SH-SY5Y (cell line): ENCODE data around the gene LY6G6D.

Source experiments
- GATA2 ChIP-seq: IDR thresholded peaks from 2 replicates; pipeline ENCODE4 v1.6.1; 2011; ENCODE audit warnings: mild to moderate bottlenecking, low read depth, low read length
- GATA3 ChIP-seq: IDR thresholded peaks from 2 replicates; pipeline ENCODE4 v1.6.1; 2011; ENCODE audit warnings: low read depth, mild to moderate bottlenecking, low read length, moderate library complexity

The LY6G6D gene

DNA sequence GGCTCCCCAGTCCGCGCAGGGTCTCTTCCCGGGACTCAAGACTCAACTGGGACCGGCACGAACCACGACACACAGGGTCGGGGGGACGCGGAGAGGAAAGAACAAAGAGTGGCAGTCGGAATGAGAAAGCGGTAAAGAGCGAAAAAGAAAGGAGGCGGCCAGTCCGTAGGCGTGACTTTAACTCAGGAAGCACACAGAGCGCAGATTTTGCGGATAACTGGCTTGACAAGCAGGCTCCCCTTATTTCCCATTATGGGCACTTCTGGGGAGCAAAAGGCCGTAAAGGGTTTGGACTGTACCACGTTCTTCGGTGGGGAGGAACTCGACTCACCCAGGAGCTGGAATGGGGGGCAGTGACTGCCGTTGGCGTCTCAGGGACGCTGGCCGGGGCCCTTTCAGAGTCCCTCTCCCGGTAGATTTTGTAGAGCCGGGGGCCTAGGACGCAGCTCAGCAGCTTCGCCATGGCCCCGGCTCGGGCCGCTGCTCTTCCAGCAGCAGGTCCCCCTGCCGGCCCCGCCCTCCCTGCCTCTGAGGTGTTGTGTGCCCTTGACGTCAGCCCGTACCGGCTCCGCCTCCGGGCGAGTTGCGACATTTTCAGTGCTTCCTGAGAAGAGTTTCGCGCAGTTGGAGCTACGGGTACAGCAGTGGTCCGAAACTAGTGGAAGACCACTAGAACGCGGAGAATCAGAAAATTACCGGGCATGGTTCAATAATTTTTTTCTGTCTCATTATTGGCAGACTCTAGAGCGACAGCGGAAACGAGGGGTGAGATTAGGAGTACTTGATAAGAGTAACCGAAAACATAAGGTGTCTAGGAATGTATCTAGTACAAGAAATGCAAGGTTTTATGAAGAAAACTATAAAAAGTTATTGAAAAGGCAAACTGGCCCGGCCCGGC, 12.1 kb upstream of the LY6G6D start, which contains the start of gene ABHD16A:
TSS of gene ABHD16A (minus strand) at position 506 of the 898 bp plus-strand sequence. CDS start at position 463, 43 bp downstream.
- TF ChIP-seq GATA2, result peak; percentile 34; the same call in 1 of the 2 replicates
- no peak for TF ChIP-seq GATA3

DNA sequence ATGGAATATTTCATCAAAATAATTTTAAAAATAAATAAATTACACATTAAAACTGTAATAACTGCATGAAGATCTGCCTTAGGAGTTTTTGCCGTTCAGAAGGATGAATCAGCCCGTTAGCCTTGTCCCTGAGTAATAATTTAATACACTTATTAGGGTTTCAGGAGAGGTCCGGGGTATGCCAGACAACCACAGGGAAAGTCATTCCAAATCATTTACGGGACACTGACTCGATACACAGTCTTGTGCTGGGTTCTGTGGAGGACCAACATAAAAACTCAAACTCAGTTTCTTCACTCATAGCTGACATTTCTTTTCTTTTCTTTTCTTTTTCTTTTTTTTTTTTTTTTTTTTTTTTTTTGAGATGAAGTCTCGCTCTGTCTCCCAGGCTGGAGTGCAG, 9.2 kb upstream of the LY6G6D start:
- no peak for TF ChIP-seq GATA3
- TF ChIP-seq GATA2, result no peak

DNA sequence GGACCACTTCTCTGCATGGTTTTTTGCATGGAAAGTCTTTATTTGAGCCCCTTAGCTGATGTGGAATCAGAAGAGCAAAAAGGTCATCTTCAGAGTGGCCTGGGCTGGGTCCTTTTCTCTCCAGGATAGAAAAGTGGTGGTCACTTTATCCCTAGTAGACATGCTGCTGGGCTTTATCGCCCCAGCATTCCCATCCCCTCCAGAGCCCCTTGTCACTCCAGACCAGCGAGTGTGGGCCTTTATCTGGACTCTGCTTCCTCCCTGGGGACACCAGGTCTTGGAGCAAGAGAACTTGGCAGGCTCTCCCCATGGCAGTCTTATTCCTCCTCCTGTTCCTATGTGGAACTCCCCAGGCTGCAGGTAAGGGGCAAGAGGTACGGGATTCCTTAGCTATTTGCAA, 8.5 kb upstream of the LY6G6D start, which contains the start of gene LY6G6F:
TSS of gene LY6G6F (plus strand) at position 268 of the 400 bp plus-strand sequence. CDS start at position 309, 41 bp downstream.
- no peak for TF ChIP-seq GATA2
- no peak for TF ChIP-seq GATA3

DNA sequence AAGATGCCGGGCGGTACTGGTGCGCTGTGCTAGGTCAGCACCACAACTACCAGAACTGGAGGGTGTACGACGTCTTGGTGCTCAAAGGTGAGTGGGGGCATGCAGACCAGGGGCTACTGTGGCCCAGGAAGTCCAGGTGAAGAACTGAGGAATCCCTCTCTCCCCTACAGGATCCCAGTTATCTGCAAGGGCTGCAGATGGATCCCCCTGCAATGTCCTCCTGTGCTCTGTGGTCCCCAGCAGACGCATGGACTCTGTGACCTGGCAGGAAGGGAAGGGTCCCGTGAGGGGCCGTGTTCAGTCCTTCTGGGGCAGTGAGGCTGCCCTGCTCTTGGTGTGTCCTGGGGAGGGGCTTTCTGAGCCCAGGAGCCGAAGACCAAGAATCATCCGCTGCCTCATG, 7.4 kb upstream of the LY6G6D start:
- TF ChIP-seq GATA3, result no peak
- no peak for TF ChIP-seq GATA2

DNA sequence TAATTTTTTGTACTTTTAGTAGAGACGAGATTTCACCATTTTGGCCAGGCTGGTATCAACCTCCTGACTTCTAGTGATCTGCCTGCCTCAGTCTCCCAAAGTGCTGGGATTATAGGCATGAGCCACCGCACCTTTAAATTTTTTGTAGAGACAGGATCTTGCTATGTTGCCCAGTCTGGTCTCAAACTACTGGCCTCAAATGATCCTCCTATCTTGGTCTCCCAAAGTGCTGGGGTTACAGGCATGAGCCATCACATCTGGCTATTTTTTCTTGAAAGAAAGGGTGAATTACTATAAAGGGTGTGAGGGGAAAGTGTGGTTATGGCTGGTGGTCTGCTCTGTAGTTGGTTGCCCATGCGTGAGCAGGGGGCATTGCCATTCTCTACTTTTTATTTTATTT, 6.9 kb upstream of the LY6G6D start:
- no peak for TF ChIP-seq GATA2
- no peak for TF ChIP-seq GATA3

DNA sequence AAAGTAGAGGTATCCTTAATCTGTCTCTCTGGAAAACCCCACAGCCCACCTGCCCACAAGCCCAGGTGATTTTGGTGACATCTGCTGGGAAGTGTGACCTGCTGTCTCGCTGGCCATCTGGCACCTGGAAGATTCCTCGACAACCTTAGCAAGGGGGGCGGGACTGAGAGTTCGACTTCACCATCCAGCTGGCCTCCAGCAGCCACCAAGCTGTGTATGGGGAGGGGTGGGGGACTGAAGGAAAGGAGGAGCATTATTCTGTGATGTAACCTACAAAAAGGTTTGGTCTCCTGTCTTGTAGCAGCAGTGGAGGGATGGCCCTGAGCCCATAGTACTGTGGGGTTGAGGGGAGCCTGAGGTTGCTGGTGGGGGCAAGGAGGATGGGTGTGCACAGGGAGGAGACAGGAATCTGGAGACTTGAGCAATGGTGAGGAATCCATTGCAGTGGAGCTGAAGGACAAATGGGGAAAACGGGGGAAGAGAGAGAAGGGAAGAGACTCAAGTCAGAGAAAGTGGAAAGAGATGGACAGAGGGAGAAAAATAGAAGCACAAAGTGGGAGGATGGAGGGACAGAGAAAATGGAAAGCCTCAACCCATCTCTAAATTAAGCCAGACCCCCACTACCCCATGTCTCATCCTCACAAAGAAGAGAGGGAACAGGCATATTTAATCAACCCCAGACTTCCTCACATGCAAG, 4.5 kb upstream of the LY6G6D start:
- TF ChIP-seq GATA2 (no peak), GATA3 (no peak)

DNA sequence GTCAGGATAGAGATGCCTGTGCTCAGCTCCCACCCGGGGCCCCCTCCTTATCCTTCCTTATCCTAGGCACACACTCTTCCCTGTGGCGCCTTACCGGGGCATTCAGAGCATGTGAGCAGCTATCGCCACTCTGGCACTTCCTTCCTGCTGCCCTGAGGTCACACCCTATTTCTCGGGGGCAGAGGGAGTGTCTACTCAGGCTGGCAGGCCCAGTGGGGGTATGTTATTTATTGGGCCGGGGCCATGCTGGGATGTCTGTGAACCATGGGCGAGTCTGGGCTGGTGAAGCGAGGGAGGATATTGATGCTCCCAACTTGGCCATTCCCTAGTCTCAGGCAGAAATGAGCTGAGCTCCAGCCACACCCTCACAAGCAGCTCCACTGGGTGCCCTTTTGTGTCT, 3.9 kb upstream of the LY6G6D start:
- no peak for TF ChIP-seq GATA3
- no peak for TF ChIP-seq GATA2

DNA sequence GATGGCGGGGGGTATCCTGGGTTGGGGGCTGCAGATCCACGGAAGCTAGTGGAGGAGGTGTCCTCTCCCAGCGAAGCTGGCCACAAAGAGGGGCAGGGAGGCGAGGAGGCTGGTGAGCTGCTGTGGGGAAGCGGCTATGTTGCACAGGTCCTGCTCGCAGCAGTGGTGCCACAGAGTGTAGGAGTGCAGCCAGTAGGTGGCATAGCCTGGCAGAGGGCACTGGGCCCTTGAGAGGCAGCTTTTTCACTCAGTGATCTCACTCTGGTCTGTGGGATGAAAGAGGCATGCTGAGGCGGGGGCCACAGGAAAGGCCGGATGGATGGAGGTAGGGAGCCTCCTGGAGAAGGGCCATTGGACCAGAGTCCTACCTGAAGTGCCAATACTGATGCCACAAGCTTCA, 2.9 kb upstream of the LY6G6D start:
- TF ChIP-seq GATA3 (no peak), GATA2 (no peak)

DNA sequence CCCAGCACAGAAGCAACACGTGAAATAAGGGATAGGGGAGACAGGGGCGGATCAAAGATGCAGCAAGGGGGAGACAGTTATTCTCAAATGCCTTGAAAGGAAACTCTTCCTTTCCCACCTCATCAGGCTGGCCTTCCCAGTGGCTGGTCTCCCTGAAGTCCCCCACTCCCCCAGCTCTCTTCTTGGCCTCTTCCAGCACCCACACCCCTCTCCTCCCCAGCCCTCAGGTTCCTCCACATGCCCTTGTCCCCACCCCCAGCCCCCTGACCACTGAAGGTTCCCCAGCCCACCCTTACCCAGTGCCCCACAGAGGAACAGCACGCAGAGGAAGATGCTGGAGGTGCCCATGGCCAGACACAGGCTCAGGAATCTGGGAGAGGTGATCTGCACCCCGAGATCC, 1.7 kb upstream of the LY6G6D start:
- no peak for TF ChIP-seq GATA3
- TF ChIP-seq GATA2, result no peak

DNA sequence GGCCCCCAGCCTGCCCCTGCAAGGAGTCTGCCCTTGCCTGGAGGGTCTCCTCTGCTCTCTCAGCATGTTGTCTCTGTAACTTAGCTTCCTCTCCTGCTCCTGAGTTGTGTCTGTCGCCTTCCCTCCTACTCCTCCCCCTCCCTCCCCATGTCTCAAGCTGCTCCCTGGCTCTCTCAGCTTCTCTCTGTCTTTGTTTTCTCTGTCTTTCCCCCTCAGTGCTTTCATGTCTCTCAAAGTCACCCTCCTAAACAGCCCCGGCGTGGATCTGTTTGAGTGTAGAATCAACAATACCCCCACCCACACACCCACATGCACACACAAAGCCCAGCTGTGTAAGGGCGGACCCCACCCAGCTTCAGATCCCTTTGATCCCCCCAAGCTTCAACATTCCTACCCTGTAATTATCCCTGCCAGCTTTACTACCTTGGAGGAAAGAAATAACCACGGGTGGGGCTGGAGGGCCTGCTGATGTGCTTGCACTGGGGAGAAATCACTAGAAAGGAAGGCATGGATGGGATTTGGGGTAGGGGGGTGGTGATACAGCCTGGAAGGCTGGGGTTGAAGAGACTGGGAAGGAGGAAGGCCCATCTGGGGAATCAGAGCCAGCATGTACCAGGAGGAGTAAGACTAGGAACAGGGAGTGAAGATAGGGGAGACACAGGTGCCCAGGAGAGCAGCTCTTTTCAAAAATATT, 1.0 kb upstream of the LY6G6D start:
- no peak for TF ChIP-seq GATA3
- no peak for TF ChIP-seq GATA2

DNA sequence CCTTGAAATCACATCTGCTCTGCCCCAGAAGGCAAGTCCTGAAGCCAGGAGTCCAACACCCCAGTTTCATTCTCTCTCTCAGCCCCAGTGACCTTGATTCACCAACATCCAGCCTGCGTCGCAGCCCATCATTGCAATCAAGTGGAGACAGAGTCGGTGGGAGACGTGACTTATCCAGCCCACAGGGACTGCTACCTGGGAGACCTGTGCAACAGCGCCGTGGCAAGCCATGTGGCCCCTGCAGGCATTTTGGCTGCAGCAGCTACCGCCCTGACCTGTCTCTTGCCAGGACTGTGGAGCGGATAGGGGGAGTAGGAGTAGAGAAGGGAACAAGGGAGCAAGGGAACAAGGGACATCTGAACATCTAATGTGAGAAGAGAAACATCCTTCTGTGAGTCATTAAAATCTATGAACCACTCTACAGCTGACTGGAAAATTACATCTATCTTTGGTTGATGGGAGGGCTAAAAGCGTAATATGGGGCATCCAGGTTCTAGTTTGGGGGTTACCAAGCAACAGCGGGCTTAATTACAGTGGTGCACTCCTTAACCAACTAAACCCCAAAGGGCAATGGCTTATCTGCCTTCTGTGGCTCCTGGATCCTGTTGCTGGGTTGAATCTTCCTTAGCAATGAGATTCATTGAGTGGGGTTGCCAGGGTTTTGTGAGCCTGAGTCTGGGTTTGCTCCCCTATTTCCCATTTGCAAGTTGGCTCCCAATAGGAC, 2.5 kb downstream of the LY6G6D start:
- TF ChIP-seq GATA2 (no peak), GATA3 (no peak)

DNA sequence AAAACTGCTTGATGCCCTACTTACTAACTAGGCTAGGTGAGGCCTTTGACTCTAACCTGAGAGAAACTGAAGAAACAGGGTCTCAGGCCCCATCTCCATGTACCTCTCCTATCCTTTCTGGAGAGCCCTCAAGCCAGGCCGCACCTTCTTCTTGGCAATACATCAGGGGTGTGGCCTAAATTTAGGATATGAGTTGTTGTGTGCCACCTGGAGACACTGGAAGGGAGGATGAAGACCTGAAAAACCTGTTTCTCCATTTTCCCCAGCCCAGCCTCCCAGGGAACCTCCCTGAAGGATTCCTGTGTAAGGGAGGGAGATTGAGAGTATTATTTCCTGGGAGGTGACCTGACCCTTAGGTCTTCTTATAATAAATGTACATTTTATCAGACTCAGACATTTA, 3.1 kb downstream of the LY6G6D start:
- no peak for TF ChIP-seq GATA2
- TF ChIP-seq GATA3, result no peak

DNA sequence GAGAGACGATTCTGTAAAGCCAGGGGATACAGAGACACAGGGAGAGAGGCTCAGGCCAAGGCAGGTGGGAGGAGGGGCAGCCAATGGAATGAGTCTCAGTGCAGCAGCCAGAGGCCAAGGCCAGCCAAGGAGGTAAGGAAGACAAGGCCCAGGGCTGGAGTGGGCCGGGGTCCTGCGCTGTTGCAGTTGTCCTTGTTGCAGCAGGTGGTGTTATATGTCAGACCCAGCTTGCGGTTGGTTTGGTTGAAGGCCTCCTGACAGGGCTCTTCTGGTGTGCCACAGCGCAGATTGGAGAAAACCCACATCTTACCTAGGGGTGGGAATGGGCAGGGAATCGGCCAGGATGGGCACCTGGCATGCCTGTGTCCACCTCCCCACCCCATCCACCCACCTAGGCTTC, 3.9 kb downstream of the LY6G6D start:
- TF ChIP-seq GATA3 (no peak), GATA2 (no peak)
